WERI-Rb-1 (cell line): ENCODE data around the gene CMTM5.
"Not testable (repeated sequence)": the region's sequence is repeated elsewhere in the genome, so short reads cannot be mapped to it uniquely, and the experiment has no call there.

ENCODE experiments used
- DNase-seq: peaks from one replicate; pipeline ENCODE4 v3.0.0-alpha.2; 2020
- H3K27ac ChIP-seq: fragments of 250-450 bp; sonication (Bioruptor Pico); 2 replicates; pipeline ENCODE4 v1.5.1; 2020; ENCODE audit warnings: mild to moderate bottlenecking, moderate library complexity
- H3K27me3 ChIP-seq: fragments of 250-450 bp; sonication (Bioruptor Pico); 2 replicates; pipeline ENCODE4 v1.5.1; 2021; ENCODE audit warnings: mild to moderate bottlenecking, low read depth, moderate library complexity; ENCODE audit not compliant: insufficient read depth, severe bottlenecking
- H3K36me3 ChIP-seq: fragments of 250-450 bp; sonication (Bioruptor Pico); 2 replicates; pipeline ENCODE4 v1.5.1; 2020; ENCODE audit warnings: mild to moderate bottlenecking, moderate library complexity
- H3K4me3 ChIP-seq: 2 replicates; pipeline ENCODE4 v1.5.1; 2011; ENCODE audit warnings: low read depth, mild to moderate bottlenecking, control low read depth, low read length
- H3K9me3 ChIP-seq: fragments of 250-450 bp; sonication (Bioruptor Pico); 2 replicates; pipeline ENCODE4 v1.5.1; 2021; ENCODE audit warnings: mild to moderate bottlenecking, moderate library complexity; ENCODE audit not compliant: severe bottlenecking
- CTCF ChIP-seq: IDR thresholded peaks from 2 replicates; pipeline ENCODE4 v1.5.1; 2011; ENCODE audit warnings: low read depth, mild to moderate bottlenecking, control low read depth, inconsistent platforms, low read length

Gene CMTM5

GRCh38 chr14:23421594-23421993 lies 44.7 kb downstream of the CMTM5 start:
- H3K4me3 ChIP-seq, result no peak overlapping the region
- no peak for TF ChIP-seq CTCF
- no peaks in the 10 kb centered on the region for H3K9me3 ChIP-seq
- H3K27me3 ChIP-seq, result no peaks in the 10 kb centered on the region
- DNase-seq, result no peak
- no peak overlapping the region for H3K27ac ChIP-seq
- H3K36me3 ChIP-seq, result no peaks in the 10 kb centered on the region

GRCh38 chr14:23423657-23424056 lies 46.8 kb downstream of the CMTM5 start:
- Histone ChIP-seq H3K36me3 (no peaks in the 10 kb centered on the region), H3K9me3 (no peaks in the 10 kb centered on the region), H3K4me3 (no peak overlapping the region), H3K27ac (no peak overlapping the region), H3K27me3 (no peaks in the 10 kb centered on the region)
- no peak for DNase-seq
- TF ChIP-seq CTCF, result no peak

GRCh38 chr14:23425169-23425568 lies 48.3 kb downstream of the CMTM5 start:
- Histone ChIP-seq H3K27me3 (no peaks in the 10 kb centered on the region), H3K4me3 (no peak overlapping the region), H3K36me3 (no peaks in the 10 kb centered on the region), H3K9me3 (no peaks in the 10 kb centered on the region), H3K27ac (no peak overlapping the region)
- no peak for DNase-seq
- no peak for TF ChIP-seq CTCF

- DNase-seq, H3K9me3 ChIP-seq, H3K27ac ChIP-seq, H3K36me3 ChIP-seq, H3K27me3 ChIP-seq, H3K4me3 ChIP-seq: not testable (repeated sequence)
Observed at GRCh38 chr14:23425798-23426197, 49.0 kb downstream of the CMTM5 start.

- no peaks in the 10 kb centered on the region for H3K36me3 ChIP-seq
- no peak for DNase-seq
Observed at GRCh38 chr14:23428686-23429495, 52.0 kb downstream of the CMTM5 start.

More at GRCh38 chr14:23428686-23429495, 52.0 kb downstream of the CMTM5 start:
- Histone ChIP-seq H3K27ac (no peak overlapping the region), H3K27me3 (no peaks in the 10 kb centered on the region), H3K4me3 (no peak overlapping the region), H3K9me3 (no peaks in the 10 kb centered on the region)
- no peak for TF ChIP-seq CTCF
